ENCODE results near the gene DNAJB13.

Gene DNAJB13

GRCh38 chr11:74015919-74016684 is 65.3 kb downstream of the DNAJB13 start:
- DNase-seq (ENCODE audit: low read depth), result no peak

- no peak for DNase-seq (ENCODE audit: low read depth)
Observed at GRCh38 chr11:74017631-74018030, 66.8 kb downstream of the DNAJB13 start.

- no peak for DNase-seq (ENCODE audit: low read depth)
Observed at GRCh38 chr11:74018331-74019005, 67.6 kb downstream of the DNAJB13 start.

DNA sequence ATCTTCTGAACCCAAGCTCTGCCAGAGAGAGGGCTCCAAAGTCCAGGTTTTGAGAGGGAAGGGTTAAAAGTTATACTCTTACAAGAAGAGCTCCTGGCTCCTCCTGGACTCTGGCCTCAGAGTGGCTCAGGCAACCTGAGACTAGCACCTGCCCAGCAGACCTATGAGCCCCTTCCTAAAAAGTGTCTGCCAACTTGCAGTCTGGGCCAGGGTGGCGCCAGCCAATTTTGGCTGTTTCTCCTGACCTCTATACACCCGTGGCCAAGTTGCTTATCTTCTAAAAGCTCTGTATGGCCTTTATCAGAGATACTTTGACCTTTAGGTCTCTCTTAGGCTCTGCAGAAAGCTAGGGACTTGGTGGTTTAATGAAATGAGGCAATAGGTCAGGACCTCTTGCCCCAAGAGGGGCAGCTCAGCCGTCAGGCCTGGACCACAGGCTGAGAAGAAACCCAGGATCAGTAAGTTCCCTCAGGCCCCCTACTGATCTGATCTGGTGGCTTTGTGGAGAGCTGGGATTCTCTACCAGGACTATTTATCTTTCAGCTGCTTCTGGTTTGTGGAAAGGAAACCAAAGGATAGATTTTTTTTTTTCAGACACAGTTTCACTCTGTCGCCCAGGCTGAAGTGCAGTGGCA is 68.4 kb downstream of the DNAJB13 start:
- DNase-seq (ENCODE audit: low read depth), result no peak

DNA sequence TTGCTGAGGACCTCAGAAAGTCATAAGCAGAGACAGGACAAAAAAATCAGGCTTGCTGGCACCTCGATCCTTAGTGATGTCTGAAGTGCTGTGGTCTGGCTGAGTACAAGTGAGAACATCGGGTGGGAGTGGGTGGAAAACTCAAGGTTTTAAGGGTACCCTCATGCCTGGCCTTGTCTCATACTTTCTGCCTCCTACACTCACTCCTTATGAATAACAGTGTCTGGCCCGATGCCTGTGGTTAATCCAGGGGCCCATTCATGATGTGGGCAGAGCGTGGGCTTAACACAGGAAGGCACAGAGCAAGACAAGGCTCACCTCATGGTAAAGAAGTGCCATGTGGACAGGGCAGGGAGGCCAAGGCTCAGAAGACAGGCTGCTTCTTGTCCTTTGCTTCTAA is 69.0 kb downstream of the DNAJB13 start:
- DNase-seq (ENCODE audit: low read depth), result peak; percentile 32

All from stimulated activated CD4-positive, alpha-beta T cell treated with anti-CD3 and anti-CD28 coated beads, Interleukin-2, amount 100 ng/mL, for 4 hours (primary cell).